ENCODE results near the gene ITPA. TPM values are rescaled to one million over a fixed set of nuclear protein-coding genes. Genes with fewer than 3 reads are reported as not detected.

Gene ITPA
- total RNA-seq, 4 donors from 2014 or later, result 39.4 to 62.4 (median 50.5) TPM

DNA sequence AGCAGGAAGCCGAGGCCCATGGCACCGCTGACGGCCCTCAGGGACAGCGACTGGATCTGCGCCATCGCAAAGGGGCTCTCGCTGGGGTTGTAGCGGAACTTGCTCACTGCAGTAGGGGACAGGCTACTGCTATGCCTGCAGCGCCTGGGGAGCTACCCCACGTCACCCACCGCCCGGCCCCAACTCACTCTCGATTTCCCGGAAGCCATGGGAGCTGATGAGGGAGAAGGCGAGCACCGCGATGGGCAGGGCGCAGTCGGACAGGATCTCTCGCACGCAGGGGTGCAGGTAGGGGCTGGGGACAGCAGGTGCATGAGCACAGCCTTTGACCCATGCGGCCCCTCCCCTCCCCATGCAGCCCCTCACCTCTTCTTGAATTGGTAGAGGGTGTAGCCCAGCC lies 19.9 kb downstream of the ITPA start:
- TF ChIP-seq, protein P1, sequence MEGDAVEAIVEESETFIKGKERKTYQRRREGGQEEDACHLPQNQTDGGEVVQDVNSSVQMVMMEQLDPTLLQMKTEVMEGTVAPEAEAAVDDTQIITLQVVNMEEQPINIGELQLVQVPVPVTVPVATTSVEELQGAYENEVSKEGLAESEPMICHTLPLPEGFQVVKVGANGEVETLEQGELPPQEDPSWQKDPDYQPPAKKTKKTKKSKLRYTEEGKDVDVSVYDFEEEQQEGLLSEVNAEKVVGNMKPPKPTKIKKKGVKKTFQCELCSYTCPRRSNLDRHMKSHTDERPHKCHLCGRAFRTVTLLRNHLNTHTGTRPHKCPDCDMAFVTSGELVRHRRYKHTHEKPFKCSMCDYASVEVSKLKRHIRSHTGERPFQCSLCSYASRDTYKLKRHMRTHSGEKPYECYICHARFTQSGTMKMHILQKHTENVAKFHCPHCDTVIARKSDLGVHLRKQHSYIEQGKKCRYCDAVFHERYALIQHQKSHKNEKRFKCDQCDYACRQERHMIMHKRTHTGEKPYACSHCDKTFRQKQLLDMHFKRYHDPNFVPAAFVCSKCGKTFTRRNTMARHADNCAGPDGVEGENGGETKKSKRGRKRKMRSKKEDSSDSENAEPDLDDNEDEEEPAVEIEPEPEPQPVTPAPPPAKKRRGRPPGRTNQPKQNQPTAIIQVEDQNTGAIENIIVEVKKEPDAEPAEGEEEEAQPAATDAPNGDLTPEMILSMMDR (IDR thresholded peaks at IDR 0.05), result no peak
- TF ChIP-seq EP300 (IDR thresholded peaks at IDR 0.05) (no peak), POLR2A (IDR thresholded peaks at IDR 0.05) (no peak)
- H3K4me1 ChIP-seq, result no peaks in the 10 kb centered on the region
- 88 to 95% methylated on average over 8 to 16 of the region's 22 CpGs for WGBS, 2 donors
- H3K4me3 ChIP-seq, result no peak overlapping the region
- H3K36me3 ChIP-seq, result peaks cover 0 to 27% (median 0%) of the 10 kb centered on the region in 3 donors
- H3K27ac ChIP-seq, result no peak overlapping the region
- no peak for DNase-seq (ENCODE audit: low spot score in 2 of 2)
- H3K9me3 ChIP-seq, result no peaks in the 10 kb centered on the region
- peaks cover 0 to 1% of the 10 kb centered on the region in 2 donors for H3K27me3 ChIP-seq

DNA sequence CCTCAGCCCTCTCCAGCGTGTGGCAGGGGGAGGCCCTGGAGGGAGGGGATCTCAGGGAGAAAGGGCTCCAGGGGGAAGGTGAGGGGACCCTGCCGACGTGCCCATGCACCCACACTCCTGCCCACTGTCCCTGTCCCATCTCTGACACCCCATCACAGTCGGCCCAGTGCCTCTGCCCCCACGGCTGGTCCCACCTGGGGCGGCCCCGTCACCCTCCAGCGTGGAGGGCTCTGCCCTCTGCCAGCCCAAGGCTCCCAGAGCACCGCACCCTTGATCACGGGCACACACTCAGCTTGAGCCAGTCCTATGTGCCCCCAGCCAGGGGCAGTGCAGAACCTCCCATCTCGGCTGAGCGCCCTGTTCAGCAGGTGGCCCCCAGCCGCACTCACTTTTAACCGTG lies 20.5 kb downstream of the ITPA start:
- DNase-seq (ENCODE audit: low spot score in 2 of 2), result no peak
- TF ChIP-seq POLR2A (IDR thresholded peaks at IDR 0.05) (no peak), EP300 (IDR thresholded peaks at IDR 0.05) (no peak)
- TF ChIP-seq, protein P1 (IDR thresholded peaks at IDR 0.05), result no peak
- Histone ChIP-seq H3K27ac (no peak overlapping the region), H3K4me3 (no peak overlapping the region), H3K27me3 (peaks cover 0 to 7% of the 10 kb centered on the region in 2 donors), H3K36me3 (peaks cover 0 to 20% (median 0%) of the 10 kb centered on the region in 3 donors), H3K9me3 (no peaks in the 10 kb centered on the region), H3K4me1 (no peaks in the 10 kb centered on the region)
- WGBS, 2 donors, result 89 to 91% methylated on average over 9 to 11 of the region's 14 CpGs

DNA sequence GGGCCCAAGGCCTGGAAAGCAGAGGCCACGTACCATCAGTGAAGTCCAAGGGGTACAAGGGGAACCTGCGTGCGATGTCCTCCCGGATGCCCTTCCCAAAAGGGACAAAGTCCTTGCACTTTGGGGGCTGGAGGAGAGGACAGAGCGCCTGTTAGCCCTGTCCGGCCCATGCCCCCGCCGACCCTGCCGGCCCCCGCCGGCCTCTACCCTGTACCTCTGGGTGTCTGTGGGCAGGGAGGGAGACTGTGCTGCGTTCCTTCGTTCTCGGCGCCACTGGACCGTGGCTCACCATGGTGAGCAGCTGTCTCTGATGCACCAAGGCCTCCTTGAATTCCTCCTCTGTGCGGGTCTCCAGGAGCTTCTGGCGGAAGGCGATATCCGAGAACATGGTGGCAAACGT lies 21.8 kb downstream of the ITPA start:
- H3K9me3 ChIP-seq, result no peaks in the 10 kb centered on the region
- TF ChIP-seq EP300 (IDR thresholded peaks at IDR 0.05) (no peak), POLR2A (IDR thresholded peaks at IDR 0.05) (no peak)
- TF ChIP-seq, protein P1 (IDR thresholded peaks at IDR 0.05), result no peak
- H3K36me3 ChIP-seq, result peaks cover 0 to 14% (median 0%) of the 10 kb centered on the region in 3 donors
- peaks cover 0 to 18% of the 10 kb centered on the region in 2 donors for H3K27me3 ChIP-seq
- no peak for DNase-seq (ENCODE audit: low spot score in 2 of 2)
- WGBS, 2 donors, result 90 to 93% methylated on average over 16 to 21 of the region's 21 CpGs
- H3K4me3 ChIP-seq, result no peak overlapping the region
- H3K4me1 ChIP-seq, result no peaks in the 10 kb centered on the region
- H3K27ac ChIP-seq, result no peak overlapping the region

DNA sequence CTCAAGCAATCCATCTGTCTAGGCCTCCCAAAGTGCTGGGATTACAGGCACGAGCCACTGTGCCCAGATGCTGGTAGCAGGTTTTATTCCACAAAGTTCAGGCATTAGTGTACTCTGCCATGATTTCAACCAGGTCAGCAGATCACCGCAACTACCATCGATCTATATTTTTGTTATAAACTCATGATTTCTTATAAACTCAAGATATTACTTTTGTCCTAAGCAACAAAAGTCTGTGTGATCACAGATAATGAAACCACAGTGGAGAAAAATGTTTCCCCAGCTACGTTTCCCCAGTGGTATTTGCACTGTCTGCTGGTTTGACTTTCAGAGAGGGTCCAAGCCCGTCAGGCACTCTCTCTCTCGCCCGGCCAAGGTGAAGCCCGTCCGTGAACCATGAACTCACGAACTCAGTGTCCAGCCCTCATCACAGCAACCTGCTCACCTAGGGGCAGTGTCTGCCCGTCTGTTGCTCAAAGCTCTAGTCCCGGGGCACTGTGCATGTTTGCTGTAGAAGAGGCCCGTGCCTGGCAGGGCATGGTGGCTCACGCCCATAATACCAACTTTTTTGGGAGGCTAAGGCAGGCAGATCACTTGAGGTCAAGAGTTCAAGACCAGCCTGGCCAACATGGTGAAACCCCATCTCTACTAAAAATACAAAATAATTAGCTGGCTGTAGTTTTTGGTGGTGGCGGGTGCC lies 22.7 kb downstream of the ITPA start:
- H3K9me3 ChIP-seq, result no peaks in the 10 kb centered on the region
- no peak overlapping the region for H3K27ac ChIP-seq
- H3K4me3 ChIP-seq, result no peak overlapping the region
- peaks cover 0 to 28% of the 10 kb centered on the region in 2 donors for H3K27me3 ChIP-seq
- TF ChIP-seq, protein P1 (IDR thresholded peaks at IDR 0.05), result no peak
- TF ChIP-seq EP300 (IDR thresholded peaks at IDR 0.05) (no peak), POLR2A (IDR thresholded peaks at IDR 0.05) (no peak)
- peaks cover 0 to 6% (median 0%) of the 10 kb centered on the region in 3 donors for H3K36me3 ChIP-seq
- no peak for DNase-seq (ENCODE audit: low spot score in 2 of 2)
- 82 to 87% methylated on average over 15 of the region's 15 CpGs for WGBS, 2 donors
- H3K4me1 ChIP-seq, result no peaks in the 10 kb centered on the region

DNA sequence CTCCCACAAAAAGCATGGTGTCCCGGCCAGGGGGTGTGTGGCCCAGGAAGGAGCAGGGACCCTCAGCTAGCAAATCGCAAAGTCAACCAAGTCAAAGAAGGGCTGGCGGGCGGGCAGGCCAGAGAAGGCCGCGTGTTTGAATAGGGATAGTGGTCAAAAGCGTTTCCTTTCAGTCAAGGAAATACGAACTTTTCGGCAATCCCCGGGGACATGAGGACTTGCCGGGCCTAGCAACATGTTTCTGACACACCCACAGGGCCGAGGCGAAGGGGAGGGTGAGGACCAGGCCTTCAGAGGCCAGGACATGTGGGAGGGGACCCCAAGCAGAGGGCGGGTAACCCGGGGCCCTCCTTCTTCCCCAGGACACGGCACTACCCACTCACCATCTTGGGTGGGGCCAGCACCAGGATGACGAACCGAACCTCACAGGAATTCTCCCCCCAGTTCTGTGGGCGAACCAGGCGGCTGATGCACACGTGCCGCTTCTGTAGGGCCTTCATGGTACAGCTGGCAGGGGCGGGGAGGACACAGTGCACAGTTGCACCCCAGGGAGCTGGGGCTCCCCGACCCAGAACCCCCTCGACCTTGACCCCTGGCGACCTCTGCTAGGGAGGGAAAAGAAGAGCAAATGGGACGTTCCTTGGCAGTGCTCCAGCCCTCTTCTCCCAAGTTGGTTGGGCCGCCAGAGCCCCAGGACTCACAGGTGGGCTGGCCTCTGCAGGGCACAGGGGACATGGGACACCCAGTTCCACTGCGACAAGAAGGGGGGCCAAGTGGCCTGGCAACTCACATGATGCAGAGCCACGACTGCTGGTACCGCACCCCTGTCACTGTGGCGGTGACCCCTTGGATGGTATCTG lies 24.1 kb downstream of the ITPA start:
- no peaks in the 10 kb centered on the region for H3K9me3 ChIP-seq
- H3K4me1 ChIP-seq, result peaks cover 0 to 9% (median 7%) of the 10 kb centered on the region in 4 donors
- no peaks in the 10 kb centered on the region for H3K36me3 ChIP-seq
- H3K27ac ChIP-seq, result no peak overlapping the region
- no peak overlapping the region for H3K4me3 ChIP-seq
- WGBS, 2 donors, result 85% methylated on average over 23 to 32 of the region's 32 CpGs
- no peak for DNase-seq (ENCODE audit: low spot score in 2 of 2)
- TF ChIP-seq EP300 (IDR thresholded peaks at IDR 0.05), result no peak
- TF ChIP-seq, protein P1 (IDR thresholded peaks at IDR 0.05), result no peak
- TF ChIP-seq POLR2A (IDR thresholded peaks at IDR 0.05), result no peak
- H3K27me3 ChIP-seq, result peaks cover 0 to 41% of the 10 kb centered on the region in 2 donors
